ENCODE data around the gene BBX.

Gene BBX

DNA sequence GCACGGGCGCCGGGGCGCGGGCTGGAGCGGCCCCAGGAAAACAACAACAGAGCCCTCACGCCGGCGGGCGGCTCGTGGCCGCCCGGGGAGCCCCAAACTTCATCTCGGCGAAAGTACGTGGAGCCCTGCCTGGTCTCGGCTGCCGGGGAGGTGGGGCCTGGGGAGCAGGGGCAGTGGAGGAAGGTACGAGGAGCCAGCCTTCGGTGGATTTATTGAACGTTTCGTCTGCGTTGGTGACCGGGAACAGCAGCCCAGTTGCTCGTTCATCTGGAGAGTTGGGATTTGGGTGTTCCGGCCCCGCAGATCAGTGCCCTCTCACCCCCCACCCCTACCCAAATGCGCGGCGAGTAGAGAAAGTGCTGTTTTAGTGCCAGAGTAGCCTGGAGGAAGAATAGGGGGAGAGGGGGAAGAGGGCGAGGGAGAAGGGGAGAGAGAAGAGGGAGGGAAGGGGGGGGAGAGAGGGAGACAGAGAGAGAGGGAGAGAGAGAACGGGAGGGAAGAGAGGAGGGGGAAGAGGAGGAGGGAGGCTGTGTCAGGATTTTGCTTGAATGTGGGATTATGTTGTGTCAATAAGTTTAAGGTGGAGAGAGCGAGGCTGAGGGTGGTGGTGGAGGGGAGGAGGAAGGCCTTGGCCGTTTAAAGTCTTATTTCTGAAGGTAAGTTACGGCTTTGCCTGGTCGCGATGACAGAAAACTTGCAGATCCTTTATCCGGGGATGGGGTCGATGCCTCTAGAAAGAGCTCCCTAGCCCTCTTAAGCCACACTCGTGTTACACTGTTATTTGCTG is 970 bp downstream of the BBX start:
- no peak for TF ChIP-seq FOXP2 (optimal IDR thresholded peaks at IDR 0.05; ENCODE audit: borderline replicate concordance, extremely low read depth, extremely low read length, insufficient read depth)
- TF ChIP-seq SIN3A (IDR thresholded peaks at IDR 0.05; ENCODE audit: borderline replicate concordance, insufficient read depth, low read length), result no peak
- no peak for TF ChIP-seq TAF1 (IDR thresholded peaks at IDR 0.05; ENCODE audit: borderline replicate concordance, insufficient read depth, low read length)
- TF ChIP-seq POLR2AphosphoS5 (IDR thresholded peaks at IDR 0.05; ENCODE audit: low read depth, low read length), result no peak
- TF ChIP-seq, protein P1, sequence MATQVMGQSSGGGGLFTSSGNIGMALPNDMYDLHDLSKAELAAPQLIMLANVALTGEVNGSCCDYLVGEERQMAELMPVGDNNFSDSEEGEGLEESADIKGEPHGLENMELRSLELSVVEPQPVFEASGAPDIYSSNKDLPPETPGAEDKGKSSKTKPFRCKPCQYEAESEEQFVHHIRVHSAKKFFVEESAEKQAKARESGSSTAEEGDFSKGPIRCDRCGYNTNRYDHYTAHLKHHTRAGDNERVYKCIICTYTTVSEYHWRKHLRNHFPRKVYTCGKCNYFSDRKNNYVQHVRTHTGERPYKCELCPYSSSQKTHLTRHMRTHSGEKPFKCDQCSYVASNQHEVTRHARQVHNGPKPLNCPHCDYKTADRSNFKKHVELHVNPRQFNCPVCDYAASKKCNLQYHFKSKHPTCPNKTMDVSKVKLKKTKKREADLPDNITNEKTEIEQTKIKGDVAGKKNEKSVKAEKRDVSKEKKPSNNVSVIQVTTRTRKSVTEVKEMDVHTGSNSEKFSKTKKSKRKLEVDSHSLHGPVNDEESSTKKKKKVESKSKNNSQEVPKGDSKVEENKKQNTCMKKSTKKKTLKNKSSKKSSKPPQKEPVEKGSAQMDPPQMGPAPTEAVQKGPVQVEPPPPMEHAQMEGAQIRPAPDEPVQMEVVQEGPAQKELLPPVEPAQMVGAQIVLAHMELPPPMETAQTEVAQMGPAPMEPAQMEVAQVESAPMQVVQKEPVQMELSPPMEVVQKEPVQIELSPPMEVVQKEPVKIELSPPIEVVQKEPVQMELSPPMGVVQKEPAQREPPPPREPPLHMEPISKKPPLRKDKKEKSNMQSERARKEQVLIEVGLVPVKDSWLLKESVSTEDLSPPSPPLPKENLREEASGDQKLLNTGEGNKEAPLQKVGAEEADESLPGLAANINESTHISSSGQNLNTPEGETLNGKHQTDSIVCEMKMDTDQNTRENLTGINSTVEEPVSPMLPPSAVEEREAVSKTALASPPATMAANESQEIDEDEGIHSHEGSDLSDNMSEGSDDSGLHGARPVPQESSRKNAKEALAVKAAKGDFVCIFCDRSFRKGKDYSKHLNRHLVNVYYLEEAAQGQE (IDR thresholded peaks at IDR 0.05; ENCODE audit: insufficient read depth in 1 of 2, low read depth in 2 of 2, low read length in 2 of 2), result no peak

DNA sequence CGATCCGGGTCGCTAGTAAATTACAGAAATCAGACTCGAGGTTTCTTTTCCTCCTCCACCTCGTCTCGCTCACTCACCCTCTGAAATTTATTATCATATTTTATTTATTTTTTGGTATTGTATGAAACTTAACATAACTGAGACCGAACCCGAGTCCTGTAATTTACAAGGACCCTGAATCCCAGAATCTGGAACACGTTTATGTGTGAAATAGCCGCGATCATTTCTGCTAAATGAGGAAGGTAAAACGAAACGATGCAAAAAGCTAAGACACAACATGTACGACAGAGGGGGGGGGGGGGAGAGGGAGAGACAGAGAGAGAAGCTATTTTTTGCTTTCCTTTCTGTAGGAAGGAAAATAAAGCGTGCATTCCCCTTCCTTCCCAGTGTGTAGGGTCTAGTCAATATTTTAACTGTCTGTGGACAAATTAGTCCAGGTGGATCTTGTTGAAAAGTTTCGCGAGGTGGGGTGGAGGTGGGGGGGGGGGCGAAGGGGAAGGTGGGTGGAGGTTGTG is 1.6 kb downstream of the BBX start:
- TF ChIP-seq FOXP2 (optimal IDR thresholded peaks at IDR 0.05; ENCODE audit: borderline replicate concordance, extremely low read depth, extremely low read length, insufficient read depth) (no peak), POLR2AphosphoS5 (IDR thresholded peaks at IDR 0.05; ENCODE audit: low read depth, low read length) (no peak), TAF1 (IDR thresholded peaks at IDR 0.05; ENCODE audit: borderline replicate concordance, insufficient read depth, low read length) (no peak), SIN3A (IDR thresholded peaks at IDR 0.05; ENCODE audit: borderline replicate concordance, insufficient read depth, low read length) (no peak)
- TF ChIP-seq, protein P1 (IDR thresholded peaks at IDR 0.05; ENCODE audit: insufficient read depth in 1 of 2, low read depth in 2 of 2, low read length in 2 of 2), result no peak

DNA sequence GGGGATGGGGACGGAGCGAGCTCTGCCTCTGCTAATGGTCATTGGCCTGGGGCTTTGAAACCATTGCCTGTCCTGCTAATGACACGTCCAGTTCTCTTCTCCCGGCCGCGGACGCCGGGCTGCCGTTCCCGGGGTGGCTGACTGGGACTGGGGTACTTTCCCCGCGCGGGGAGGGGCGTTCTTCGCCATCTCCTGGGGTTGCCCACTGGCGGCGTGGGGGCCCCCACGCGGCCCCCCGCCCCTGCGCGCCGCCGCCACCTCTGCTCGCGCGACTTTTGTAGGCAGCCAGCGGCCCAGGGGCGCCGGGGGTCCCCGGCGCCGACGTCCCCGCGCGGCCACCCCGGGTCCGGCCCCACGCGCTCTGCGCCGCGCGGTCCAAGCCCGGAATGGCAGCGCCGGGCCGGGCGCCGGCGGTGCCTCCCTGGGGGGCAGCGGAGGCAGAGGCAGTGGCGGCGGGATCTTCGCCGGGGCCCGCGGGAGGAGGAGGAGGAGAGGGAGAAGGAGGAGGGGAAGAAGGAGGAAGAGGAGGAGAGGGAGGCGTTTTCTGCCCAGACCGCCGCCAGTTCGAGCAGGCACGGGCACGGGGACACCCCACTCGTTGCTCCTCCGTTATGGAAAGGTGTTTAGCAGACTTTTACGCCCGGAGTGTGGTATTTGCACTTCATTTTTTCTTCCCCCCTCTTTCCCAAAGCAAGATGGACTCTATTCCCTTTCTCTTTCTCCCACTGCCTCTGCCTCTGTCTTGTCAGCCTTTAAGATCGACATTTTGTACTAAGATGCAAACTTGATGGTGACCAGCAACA is 2.3 kb downstream of the BBX start:
- TF ChIP-seq, protein P1 (IDR thresholded peaks at IDR 0.05; ENCODE audit: insufficient read depth in 1 of 2, low read depth in 2 of 2, low read length in 2 of 2), result no peak
- TF ChIP-seq SIN3A (IDR thresholded peaks at IDR 0.05; ENCODE audit: borderline replicate concordance, insufficient read depth, low read length) (no peak), TAF1 (IDR thresholded peaks at IDR 0.05; ENCODE audit: borderline replicate concordance, insufficient read depth, low read length) (no peak), FOXP2 (optimal IDR thresholded peaks at IDR 0.05; ENCODE audit: borderline replicate concordance, extremely low read depth, extremely low read length, insufficient read depth) (no peak), POLR2AphosphoS5 (IDR thresholded peaks at IDR 0.05; ENCODE audit: low read depth, low read length) (no peak)

DNA sequence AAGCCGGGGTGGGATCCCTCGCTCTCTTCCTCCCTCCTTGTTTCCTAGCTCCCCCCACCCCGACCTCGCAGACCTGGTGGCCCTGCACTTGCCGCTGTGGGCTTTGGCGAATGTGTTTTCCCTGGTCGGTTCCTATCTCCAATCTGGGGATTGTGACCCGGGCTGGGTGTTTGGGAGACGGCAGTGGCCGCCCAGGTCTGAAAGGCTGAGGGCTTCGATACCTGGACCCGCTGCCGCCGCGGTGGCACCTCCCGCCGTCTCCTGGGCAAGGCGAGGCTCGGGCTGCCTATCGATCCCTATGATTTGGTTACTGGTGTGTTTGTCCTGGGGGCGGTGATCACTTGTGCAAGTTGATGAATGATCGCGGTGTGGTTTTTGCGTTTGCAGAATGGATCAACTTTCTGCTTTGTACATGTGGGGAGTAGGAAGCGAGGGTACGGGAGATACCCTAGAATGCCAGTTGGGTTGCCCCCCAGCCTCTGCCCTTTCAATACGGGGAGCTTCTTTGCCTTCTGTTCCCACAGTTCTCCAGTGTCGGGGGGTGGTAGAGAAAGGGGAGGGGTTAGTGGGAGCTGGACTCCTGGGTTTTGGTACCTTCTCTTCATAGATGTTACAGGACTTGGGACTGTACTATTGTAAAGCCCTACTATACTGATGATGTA is 3.0 kb downstream of the BBX start:
- TF ChIP-seq, protein P1 (IDR thresholded peaks at IDR 0.05; ENCODE audit: insufficient read depth in 1 of 2, low read depth in 2 of 2, low read length in 2 of 2), result no peak
- TF ChIP-seq TAF1 (IDR thresholded peaks at IDR 0.05; ENCODE audit: borderline replicate concordance, insufficient read depth, low read length), result no peak
- no peak for TF ChIP-seq SIN3A (IDR thresholded peaks at IDR 0.05; ENCODE audit: borderline replicate concordance, insufficient read depth, low read length)
- TF ChIP-seq FOXP2 (optimal IDR thresholded peaks at IDR 0.05; ENCODE audit: borderline replicate concordance, extremely low read depth, extremely low read length, insufficient read depth), result no peak
- TF ChIP-seq POLR2AphosphoS5 (IDR thresholded peaks at IDR 0.05; ENCODE audit: low read depth, low read length), result no peak

Measured in PFSK-1 (cell line).